ENCODE data around the gene GIT2. TPM values are rescaled to one million over a fixed set of nuclear protein-coding genes. Genes with fewer than 3 reads are reported as not detected.
"Not testable (repeated sequence)": the region's sequence is repeated elsewhere in the genome, so short reads cannot be mapped to it uniquely, and the experiment has no call there.

The GIT2 gene
- total RNA-seq, 1 donor from 2014 or later: 42.6 TPM

DNA sequence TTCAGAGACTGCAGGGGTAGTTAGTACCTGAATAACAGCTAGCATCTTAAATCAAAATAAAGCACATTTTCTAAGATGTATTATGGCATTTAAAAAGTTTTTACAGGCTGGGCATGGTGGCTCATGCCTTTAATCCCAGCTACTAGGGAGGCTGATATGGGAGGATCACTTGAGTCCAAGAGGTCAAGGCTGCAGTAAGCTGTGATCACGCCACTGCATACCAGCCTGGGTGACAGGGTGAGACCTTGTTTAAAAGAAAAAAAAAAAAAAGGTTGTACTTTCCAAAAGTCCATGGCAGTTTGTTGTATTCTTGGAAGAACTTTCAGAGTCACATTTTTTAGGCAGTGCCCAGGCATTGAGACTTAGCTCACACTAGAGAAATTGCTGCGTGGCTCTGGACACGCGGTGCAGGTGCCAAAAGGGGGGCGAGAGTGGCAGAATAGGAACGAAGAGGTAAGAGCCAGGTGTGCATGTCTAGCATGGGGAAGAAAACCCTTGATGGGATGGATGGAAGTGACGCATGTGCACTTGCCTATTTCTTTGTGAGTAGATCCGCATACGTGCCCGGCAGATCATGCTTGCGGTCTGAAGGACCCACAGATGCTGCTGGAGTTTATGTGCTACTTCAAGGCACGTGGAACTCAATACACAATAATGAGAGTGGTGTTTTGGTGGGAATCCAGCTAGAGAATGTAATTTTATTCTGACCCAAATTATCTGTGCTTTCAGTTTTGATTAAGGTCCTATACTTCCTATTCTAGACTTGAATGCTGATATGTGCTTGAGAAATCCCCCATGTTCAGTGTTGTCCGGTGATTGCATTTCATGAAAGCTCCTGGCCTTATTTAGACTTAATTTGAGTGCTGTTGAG is 14.9 kb upstream of the GIT2 start:
- Mint-ChIP-seq H3K27me3 (ENCODE audit: low read depth) (no peaks in the 10 kb centered on the region), H3K36me3 (peaks cover 11% of the 10 kb centered on the region), H3K4me3 (no peak overlapping the region), H3K9me3 (peaks cover 5% of the 10 kb centered on the region), H3K4me1 (no peaks in the 10 kb centered on the region), H3K27ac (no peak overlapping the region)
- no peak for DNase-seq (ENCODE audit: low spot score in 2 of 2, unreplicated experiment in 2 of 2)
- TF ChIP-seq, protein P1, sequence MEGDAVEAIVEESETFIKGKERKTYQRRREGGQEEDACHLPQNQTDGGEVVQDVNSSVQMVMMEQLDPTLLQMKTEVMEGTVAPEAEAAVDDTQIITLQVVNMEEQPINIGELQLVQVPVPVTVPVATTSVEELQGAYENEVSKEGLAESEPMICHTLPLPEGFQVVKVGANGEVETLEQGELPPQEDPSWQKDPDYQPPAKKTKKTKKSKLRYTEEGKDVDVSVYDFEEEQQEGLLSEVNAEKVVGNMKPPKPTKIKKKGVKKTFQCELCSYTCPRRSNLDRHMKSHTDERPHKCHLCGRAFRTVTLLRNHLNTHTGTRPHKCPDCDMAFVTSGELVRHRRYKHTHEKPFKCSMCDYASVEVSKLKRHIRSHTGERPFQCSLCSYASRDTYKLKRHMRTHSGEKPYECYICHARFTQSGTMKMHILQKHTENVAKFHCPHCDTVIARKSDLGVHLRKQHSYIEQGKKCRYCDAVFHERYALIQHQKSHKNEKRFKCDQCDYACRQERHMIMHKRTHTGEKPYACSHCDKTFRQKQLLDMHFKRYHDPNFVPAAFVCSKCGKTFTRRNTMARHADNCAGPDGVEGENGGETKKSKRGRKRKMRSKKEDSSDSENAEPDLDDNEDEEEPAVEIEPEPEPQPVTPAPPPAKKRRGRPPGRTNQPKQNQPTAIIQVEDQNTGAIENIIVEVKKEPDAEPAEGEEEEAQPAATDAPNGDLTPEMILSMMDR (IDR thresholded peaks at IDR 0.05; ENCODE audit: unreplicated experiment): no peak

DNA sequence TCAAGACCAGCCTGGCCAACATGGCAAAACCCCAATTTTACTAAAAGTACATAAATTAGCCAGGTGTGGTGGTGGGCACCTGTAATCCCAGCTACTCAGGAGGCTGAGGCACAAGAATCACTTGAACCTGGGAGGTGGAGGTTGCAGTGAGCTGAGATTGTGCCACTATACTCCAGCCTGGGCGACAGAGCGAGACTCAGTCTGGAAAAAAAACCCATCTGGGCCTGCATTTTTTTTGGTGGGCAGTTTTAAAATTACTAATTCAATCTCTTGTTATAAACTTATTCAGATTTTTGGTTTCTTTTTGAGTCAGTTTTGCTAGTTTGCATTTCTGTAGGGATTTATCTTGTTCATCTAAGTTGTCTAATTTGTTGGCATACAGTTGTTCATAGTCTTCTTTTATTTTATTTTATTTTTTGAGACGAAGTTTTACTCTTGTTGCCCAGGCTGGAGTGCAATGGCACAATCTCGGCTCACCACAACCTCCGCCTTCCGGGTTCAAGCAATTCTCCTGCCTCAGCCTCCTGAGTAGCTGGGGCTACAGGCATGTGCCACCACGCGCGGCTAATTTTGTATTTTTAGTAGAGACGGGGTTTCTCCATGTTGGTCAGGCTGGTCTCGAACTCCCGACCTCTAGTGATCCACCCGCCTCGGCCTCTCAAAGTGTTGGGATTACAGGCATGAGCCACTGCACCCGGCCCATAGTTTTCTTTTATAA is 12.7 kb upstream of the GIT2 start:
- H3K9me3 Mint-ChIP-seq; H3K36me3 Mint-ChIP-seq; H3K4me1 Mint-ChIP-seq; H3K27ac Mint-ChIP-seq; H3K4me3 Mint-ChIP-seq; H3K27me3 Mint-ChIP-seq (ENCODE audit: low read depth); DNase-seq (ENCODE audit: low spot score in 2 of 2, unreplicated experiment in 2 of 2): not testable (repeated sequence)

DNA sequence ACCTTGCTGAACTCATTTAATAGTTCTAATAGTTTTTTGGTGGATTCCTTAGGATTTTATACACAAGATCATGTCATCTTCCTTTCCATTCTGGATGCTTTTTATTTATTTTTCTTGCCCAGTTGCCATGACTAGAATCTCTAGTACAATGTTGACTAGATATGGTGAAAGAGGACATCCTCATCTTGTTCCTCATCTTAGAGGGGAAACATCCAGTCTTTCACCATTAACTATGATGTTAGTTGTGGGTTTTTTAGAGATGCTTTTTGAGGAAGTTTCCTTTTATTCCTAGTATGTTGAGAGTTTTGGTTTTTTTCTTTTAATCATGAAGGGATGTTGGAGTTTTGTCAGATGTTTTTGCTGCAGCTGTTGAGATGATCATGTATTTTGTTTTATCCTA is 11.7 kb upstream of the GIT2 start:
- DNase-seq (ENCODE audit: low spot score in 2 of 2, unreplicated experiment in 2 of 2): no peak
- TF ChIP-seq, protein P1 (IDR thresholded peaks at IDR 0.05; ENCODE audit: unreplicated experiment): no peak
- no peak overlapping the region for H3K27ac Mint-ChIP-seq
- peaks cover 9% of the 10 kb centered on the region for H3K36me3 Mint-ChIP-seq
- no peaks in the 10 kb centered on the region for H3K4me1 Mint-ChIP-seq
- peaks cover 5% of the 10 kb centered on the region for H3K9me3 Mint-ChIP-seq
- H3K27me3 Mint-ChIP-seq (ENCODE audit: low read depth): no peaks in the 10 kb centered on the region
- H3K4me3 Mint-ChIP-seq: no peak overlapping the region

DNA sequence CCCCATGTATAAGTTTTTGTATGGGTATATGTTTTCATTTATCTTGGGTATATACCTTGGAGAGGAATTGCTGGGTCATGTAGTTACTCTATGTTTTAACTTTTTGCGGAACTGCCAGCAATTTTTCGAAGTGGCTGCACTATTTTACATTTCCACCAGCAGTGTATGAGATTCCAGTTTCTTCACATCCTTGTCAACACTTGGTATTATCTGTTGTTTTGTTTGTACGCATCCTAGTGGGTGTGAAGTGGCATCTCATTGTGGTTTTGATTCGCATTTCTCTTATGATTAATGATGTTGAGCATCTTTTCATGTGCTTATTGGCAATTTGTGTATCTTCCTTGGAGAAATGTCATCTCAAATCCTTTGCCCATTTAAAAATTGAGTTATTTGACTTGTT is 9.9 kb upstream of the GIT2 start:
- H3K36me3 Mint-ChIP-seq: peaks cover 6% of the 10 kb centered on the region
- H3K27ac Mint-ChIP-seq: no peak overlapping the region
- no peak for DNase-seq (ENCODE audit: low spot score in 2 of 2, unreplicated experiment in 2 of 2)
- peaks cover 4% of the 10 kb centered on the region for H3K4me1 Mint-ChIP-seq
- peaks cover 5% of the 10 kb centered on the region for H3K9me3 Mint-ChIP-seq
- H3K27me3 Mint-ChIP-seq (ENCODE audit: low read depth): no peaks in the 10 kb centered on the region
- TF ChIP-seq, protein P1 (IDR thresholded peaks at IDR 0.05; ENCODE audit: unreplicated experiment): no peak
- H3K4me3 Mint-ChIP-seq: no peak overlapping the region

DNA sequence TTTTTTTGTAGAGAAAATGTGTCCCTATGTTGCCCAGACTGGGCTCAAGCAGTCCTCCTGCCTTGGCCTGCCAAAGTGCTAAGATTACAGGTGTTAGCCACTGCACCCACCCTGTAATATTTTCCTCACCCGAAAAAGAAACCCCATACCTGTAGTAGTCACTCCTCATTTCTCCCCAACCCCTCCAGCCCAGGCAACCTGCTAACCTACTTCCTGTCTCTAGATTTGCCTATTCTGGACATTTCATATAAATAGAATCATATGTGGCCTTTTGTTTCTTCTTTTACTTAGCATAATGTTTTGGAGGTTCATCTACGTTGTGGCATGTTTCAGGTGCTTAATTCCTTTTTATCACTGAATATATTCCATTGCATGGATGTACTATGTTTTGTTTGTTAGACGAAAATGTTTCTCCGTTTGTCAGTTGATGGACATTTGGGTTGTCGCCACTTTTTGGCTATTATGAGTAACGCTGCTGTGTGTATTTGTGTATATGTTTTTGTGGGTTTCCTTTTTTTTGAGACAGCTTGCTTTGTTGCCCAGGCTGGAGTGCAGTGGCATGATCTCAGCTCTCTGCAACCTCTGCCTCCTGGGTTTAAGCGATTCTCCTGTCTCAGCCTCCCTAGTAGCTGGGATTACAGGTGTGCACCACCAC is 9.3 kb upstream of the GIT2 start:
- Mint-ChIP-seq H3K4me1 (peaks cover 7% of the 10 kb centered on the region), H3K27ac (no peak overlapping the region), H3K9me3 (peaks cover 5% of the 10 kb centered on the region), H3K4me3 (no peak overlapping the region), H3K36me3 (peaks cover 6% of the 10 kb centered on the region), H3K27me3 (ENCODE audit: low read depth) (no peaks in the 10 kb centered on the region)
- no peak for DNase-seq (ENCODE audit: low spot score in 2 of 2, unreplicated experiment in 2 of 2)
- TF ChIP-seq, protein P1 (IDR thresholded peaks at IDR 0.05; ENCODE audit: unreplicated experiment): no peak

DNA sequence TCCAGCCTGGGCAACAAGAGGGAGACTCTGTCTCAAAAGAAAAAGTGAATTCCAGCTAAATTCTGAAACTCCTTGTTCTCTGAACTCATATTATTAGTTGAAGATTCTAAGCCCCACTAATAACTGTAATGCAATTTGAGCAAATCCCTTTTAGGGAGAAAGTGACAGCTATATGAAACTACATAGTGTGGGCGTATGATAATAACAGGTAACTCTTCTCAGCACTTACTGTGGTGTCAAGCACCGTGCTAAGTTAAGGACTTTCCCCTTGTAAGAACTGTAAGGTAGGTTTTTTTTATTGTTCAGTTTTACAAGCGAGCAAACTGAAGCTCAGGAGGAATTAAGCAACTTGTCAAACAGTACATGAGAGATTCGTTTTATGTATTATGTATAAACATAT is 8.4 kb upstream of the GIT2 start:
- H3K27ac Mint-ChIP-seq: no peak overlapping the region
- H3K4me3 Mint-ChIP-seq: no peak overlapping the region
- DNase-seq (ENCODE audit: low spot score in 2 of 2, unreplicated experiment in 2 of 2): no peak
- TF ChIP-seq, protein P1 (IDR thresholded peaks at IDR 0.05; ENCODE audit: unreplicated experiment): no peak
- no peaks in the 10 kb centered on the region for H3K27me3 Mint-ChIP-seq (ENCODE audit: low read depth)
- peaks cover 13% of the 10 kb centered on the region for H3K4me1 Mint-ChIP-seq
- peaks cover 5% of the 10 kb centered on the region for H3K9me3 Mint-ChIP-seq
- H3K36me3 Mint-ChIP-seq: peaks cover 6% of the 10 kb centered on the region
